HEK293 (cell line): Measurements from ENCODE around the gene STK10.
A peak's percentile ranks its signal among the peaks of the same experiment; 100 is the strongest.

Experiments used
- CTCF ChIA-PET: fragments of 350-600 bp; formaldehyde crosslinking; extraction: SDS; loops from one replicate; lab custom pipeline; 2021; ENCODE audit warnings: antibody characterized with exemption; lab: Yijun Ruan, JAX
- POLR2A ChIA-PET: fragments of 300-600 bp; formaldehyde crosslinking; extraction: SDS; loops from one replicate; lab custom pipeline; 2020; ENCODE audit warnings: antibody characterized with exemption, inconsistent platforms; lab: Yijun Ruan, JAX
- H3K27ac ChIP-seq: fragments of 200-500 bp; sonication (Bioruptor generic); 2 replicates; pipeline ENCODE4 v1.5.1; 2014; ENCODE audit warnings: low read depth, low read length, control low read depth, inconsistent platforms; ENCODE audit errors: extremely low read depth
- H3K36me3 ChIP-seq, 2 experiments: fragments of 200-500 bp in 1 of 2; sonication (Bioruptor generic) in 1 of 2; 1 replicate in 1 of 2; 2 replicates in 1 of 2; pipeline ENCODE4 v1.5.1; 2014 to 2017; ENCODE audit warnings: inconsistent platforms in 2 of 2, low read length in 2 of 2; ENCODE audit not compliant: control insufficient read depth in 2 of 2, insufficient read depth in 1 of 2
- H3K4me1 ChIP-seq: fragments of 200-500 bp; sonication (Bioruptor generic); 2 replicates; pipeline ENCODE4 v1.5.1; 2014; ENCODE audit warnings: mild to moderate bottlenecking, low read length, inconsistent platforms; ENCODE audit not compliant: control insufficient read depth, insufficient read depth
- H3K4me3 ChIP-seq: 2 replicates; pipeline ENCODE4 v1.5.1; 2011; ENCODE audit warnings: low read depth, mild to moderate bottlenecking, control low read depth, low read length, moderate library complexity
- H3K9me3 ChIP-seq: fragments of 200-500 bp; sonication (Bioruptor generic); 2 replicates; pipeline ENCODE4 v1.5.1; 2014; ENCODE audit warnings: low read depth, low read length, inconsistent platforms; ENCODE audit not compliant: control insufficient read depth, insufficient read depth
- EGR2 ChIP-seq: fragments of 450-650 bp; formaldehyde crosslinking; IDR thresholded peaks from 2 replicates; pipeline ENCODE4 v1.5.1; 2016; ENCODE audit warnings: low read depth, missing biosample characterization, missing genetic modification characterization
- SP2 ChIP-seq: fragments of 450-650 bp; formaldehyde crosslinking; IDR thresholded peaks from 2 replicates; pipeline ENCODE4 v1.5.1; 2016; ENCODE audit warnings: missing biosample characterization, missing genetic modification characterization
- ZBTB1 ChIP-seq: fragments of 450-650 bp; formaldehyde crosslinking; IDR thresholded peaks from 2 replicates; pipeline ENCODE4 v1.5.1; 2016; ENCODE audit warnings: missing biosample characterization, missing genetic modification characterization
- ZBTB6 ChIP-seq: fragments of 450-650 bp; formaldehyde crosslinking; IDR thresholded peaks from 2 replicates; pipeline ENCODE4 v1.5.1; 2017; ENCODE audit warnings: missing biosample characterization, missing genetic modification characterization
- ZNF121 ChIP-seq: fragments of 450-650 bp; formaldehyde crosslinking; IDR thresholded peaks from 2 replicates; pipeline ENCODE4 v1.5.1; 2016; ENCODE audit warnings: missing biosample characterization, missing genetic modification characterization
- ZNF155 ChIP-seq: fragments of 450-650 bp; formaldehyde crosslinking; IDR thresholded peaks from 2 replicates; pipeline ENCODE4 v1.5.1; 2016; ENCODE audit warnings: missing biosample characterization, missing genetic modification characterization
- ZNF266 ChIP-seq: fragments of 450-650 bp; formaldehyde crosslinking; IDR thresholded peaks from 2 replicates; pipeline ENCODE4 v1.5.1; 2016; ENCODE audit warnings: missing biosample characterization, missing genetic modification characterization, low read depth
- ZNF341 ChIP-seq: fragments of 450-650 bp; formaldehyde crosslinking; IDR thresholded peaks from 2 replicates; pipeline ENCODE4; 2016; ENCODE audit warnings: low read depth, missing biosample characterization, missing genetic modification characterization
- ZNF354C ChIP-seq: fragments of 450-650 bp; formaldehyde crosslinking; IDR thresholded peaks from 2 replicates; pipeline ENCODE4 v1.5.1; 2016; ENCODE audit warnings: missing biosample characterization, missing genetic modification characterization, low read depth, borderline replicate concordance
- ZNF391 ChIP-seq: fragments of 450-650 bp; formaldehyde crosslinking; IDR thresholded peaks from 2 replicates; pipeline ENCODE4 v1.5.1; 2016; ENCODE audit warnings: low read depth, missing biosample characterization, missing genetic modification characterization, borderline replicate concordance
- ZNF658 ChIP-seq: fragments of 450-650 bp; formaldehyde crosslinking; IDR thresholded peaks from 2 replicates; pipeline ENCODE4; 2016; ENCODE audit warnings: missing biosample characterization, missing genetic modification characterization
- ZNF747 ChIP-seq: fragments of 450-650 bp; formaldehyde crosslinking; IDR thresholded peaks from 2 replicates; pipeline ENCODE4 v1.5.1; 2016; ENCODE audit warnings: missing biosample characterization, missing genetic modification characterization
- ZNF768 ChIP-seq: fragments of 450-650 bp; formaldehyde crosslinking; IDR thresholded peaks from 2 replicates; pipeline ENCODE4 v1.5.1; 2018; ENCODE audit warnings: missing biosample characterization, mild to moderate bottlenecking, missing genetic modification characterization
- ZSCAN18 ChIP-seq: fragments of 450-650 bp; formaldehyde crosslinking; IDR thresholded peaks from 2 replicates; pipeline ENCODE4 v1.5.1; 2016; ENCODE audit warnings: missing biosample characterization, missing genetic modification characterization
- TF ChIP-seq, protein P1 (sequence below): fragments of 450-650 bp; formaldehyde crosslinking; IDR thresholded peaks from 2 replicates; pipeline ENCODE4; 2016; ENCODE audit warnings: missing biosample characterization, missing genetic modification characterization

STK10 gene

GRCh38 chr5:172106511-172107356, 81.3 kb downstream of the STK10 start (continued):
- TF ChIP-seq ZSCAN18 (tag by site-specific recombination) (no peak), ZNF121 (tag by site-specific recombination) (no peak), ZNF768 (tag by site-specific recombination) (no peak), ZBTB1 (no peak)

DNA sequence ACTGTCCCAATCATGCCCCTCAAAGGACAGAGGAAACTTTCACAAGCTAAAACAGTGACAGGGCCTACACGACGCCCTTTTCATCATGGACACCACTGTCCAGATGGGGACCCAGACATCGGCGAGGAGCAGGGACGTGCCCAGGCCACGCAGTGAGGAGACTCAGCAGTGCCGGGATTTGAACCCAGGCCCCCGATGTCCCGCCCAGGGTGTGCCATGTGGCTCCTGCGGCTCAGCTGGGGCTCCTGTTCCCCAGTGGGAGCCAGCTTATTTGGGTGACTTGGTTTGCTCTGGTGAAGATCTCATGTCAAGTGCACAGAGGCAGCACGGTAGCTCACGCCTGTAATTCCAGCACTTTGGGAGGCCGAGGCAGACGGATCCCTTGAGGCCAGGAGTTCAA, 82.2 kb downstream of the STK10 start:
- H3K36me3 ChIP-seq: peaks cover 0 to 14% of the 10 kb centered on the region in 2 experiments; a peak in 1 of 3 replicates
- H3K4me3 ChIP-seq: no peak overlapping the region
- CTCF ChIA-PET: interaction anchor here (0.5 to 3.5 kb wide), 13 partner anchors 10 to 687 kb away, joined by 3 to 44 read pairs (median 4); partner anchors contain the start of gene STK10
- POLR2A ChIA-PET: no interaction called here
- H3K9me3 ChIP-seq: no peaks in the 10 kb centered on the region
- no peak overlapping the region for H3K27ac ChIP-seq
- peaks cover 2% of the 10 kb centered on the region; the same call in 1 of the 2 replicates for H3K4me1 ChIP-seq
- TF ChIP-seq ZBTB6 (tag by site-specific recombination) (no peak), EGR2 (tag by site-specific recombination) (no peak), SP2 (no peak), ZNF354C (tag by site-specific recombination) (no peak), ZNF266 (no peak), ZNF747 (tag by site-specific recombination) (no peak), ZNF391 (no peak), ZNF155 (tag by site-specific recombination) (no peak), ZNF768 (tag by site-specific recombination) (no peak)
- TF ChIP-seq, protein P1, sequence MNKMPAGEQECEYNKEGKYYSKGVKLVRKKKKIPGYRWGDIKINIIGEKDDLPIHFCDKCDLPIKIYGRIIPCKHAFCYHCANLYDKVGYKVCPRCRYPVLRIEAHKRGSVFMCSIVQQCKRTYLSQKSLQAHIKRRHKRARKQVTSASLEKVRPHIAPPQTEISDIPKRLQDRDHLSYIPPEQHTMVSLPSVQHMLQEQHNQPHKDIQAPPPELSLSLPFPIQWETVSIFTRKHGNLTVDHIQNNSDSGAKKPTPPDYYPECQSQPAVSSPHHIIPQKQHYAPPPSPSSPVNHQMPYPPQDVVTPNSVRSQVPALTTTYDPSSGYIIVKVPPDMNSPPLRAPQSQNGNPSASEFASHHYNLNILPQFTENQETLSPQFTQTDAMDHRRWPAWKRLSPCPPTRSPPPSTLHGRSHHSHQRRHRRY (tag by site-specific recombination): no peak

DNA sequence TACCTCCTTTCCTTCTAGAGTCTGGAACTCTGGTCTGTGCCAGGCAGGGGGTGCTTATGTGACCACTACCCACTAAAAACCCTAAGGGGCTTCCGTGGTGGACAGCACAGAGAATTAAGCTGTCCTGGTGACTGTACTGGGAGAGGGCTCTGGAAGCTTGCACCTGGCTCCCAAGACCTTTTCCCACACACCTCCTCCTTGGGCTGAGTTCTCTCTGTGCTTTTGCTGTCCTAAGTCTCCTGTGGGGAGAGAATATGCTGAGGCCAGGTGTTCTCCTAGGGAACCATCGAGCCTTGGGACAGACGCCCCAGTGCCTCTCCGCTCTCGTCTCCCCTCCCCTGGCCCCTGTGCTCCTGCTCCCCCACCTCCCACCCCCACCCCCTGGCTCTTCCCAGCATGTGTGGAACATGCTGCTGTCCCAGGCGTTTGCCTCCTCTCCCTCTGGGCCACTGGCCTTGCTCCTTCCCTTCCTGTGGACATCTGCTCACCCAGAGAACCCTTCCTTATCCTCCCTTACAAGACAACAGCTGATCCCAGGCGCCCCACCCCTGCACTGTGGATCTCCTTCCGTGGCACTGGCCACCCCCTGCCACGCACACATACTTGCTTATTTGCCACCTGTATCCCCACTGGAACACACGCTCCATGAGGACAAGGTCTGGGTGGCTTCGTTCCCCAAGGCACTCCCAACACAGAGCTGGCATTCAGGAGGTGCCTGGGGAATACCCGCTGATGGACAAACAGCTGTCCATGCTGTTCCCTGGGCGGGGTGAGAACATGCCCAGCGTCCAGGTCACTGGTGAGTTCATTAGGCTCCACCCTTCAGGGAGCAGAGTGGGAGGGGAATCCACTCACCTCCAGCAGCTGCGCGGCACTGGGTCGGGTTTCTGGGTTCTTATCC, 83.0 kb downstream of the STK10 start:
- peaks cover 0 to 14% of the 10 kb centered on the region in 2 experiments; a peak in 1 of 3 replicates for H3K36me3 ChIP-seq
- H3K27ac ChIP-seq: no peak overlapping the region
- no peaks in the 10 kb centered on the region; the same call in 1 of the 2 replicates for H3K4me1 ChIP-seq
- TF ChIP-seq ZNF658 (tag by site-specific recombination): no peak
- peak; percentile 51 for TF ChIP-seq ZNF341 (tag by site-specific recombination)
- POLR2A ChIA-PET: no interaction called here
- H3K4me3 ChIP-seq: no peak overlapping the region
- H3K9me3 ChIP-seq: no peaks in the 10 kb centered on the region
- CTCF ChIA-PET: interaction anchor here (0.5 to 3.5 kb wide), 11 partner anchors 9 to 686 kb away, joined by 3 to 44 read pairs (median 4); partner anchors contain the start of gene STK10
